ENCODE results near the gene ATAD3A. TPM values are rescaled to one million over a fixed set of nuclear protein-coding genes. Genes with fewer than 3 reads are reported as not detected.

The ATAD3A gene
- total and polyA plus RNA-seq, 2 experiments from 2014 or later: 36.5 to 80.3 TPM

- no peaks in the 10 kb centered on the region for H3K36me3 ChIP-seq (ENCODE audit: insufficient read depth)
- no peak; the same call in 2 of the 3 replicates for ATAC-seq
- H3K4me2 ChIP-seq: no peak overlapping the region
- TF ChIP-seq STAT1 (IDR thresholded peaks at IDR 0.05; ENCODE audit: unreplicated experiment) (no peak), REST (IDR thresholded peaks at IDR 0.05; ENCODE audit: unreplicated experiment) (no peak)
- no peaks in the 10 kb centered on the region for H3K27me3 ChIP-seq (ENCODE audit: insufficient read depth)
- no peaks in the 10 kb centered on the region for H3K9me2 ChIP-seq (ENCODE audit: insufficient read depth)
- no peak overlapping the region for H2AFZ ChIP-seq
- Mint-ChIP-seq H3K27ac (peak overlapping the region; percentile 75), H3K4me1 (no peaks in the 10 kb centered on the region), H3K9me3 (no peaks in the 10 kb centered on the region; the same call in 2 of the 3 replicates), H3K27me3 (ENCODE audit: insufficient read depth, low read depth, poor library complexity) (peaks cover 6% of the 10 kb centered on the region), H3K4me3 (no peak overlapping the region), H3K36me3 (ENCODE audit: low read depth) (peaks cover 8% of the 10 kb centered on the region; the same call in 1 of the 3 replicates)
- H3F3A ChIP-seq (replicated peaks; ENCODE audit: low read depth): 0 out of 2 replicates have a peak, but pooled peaks cover 15% of the 10 kb centered on the region
- no peaks in the 10 kb centered on the region for H3K4me1 ChIP-seq (ENCODE audit: insufficient read depth)
- no peak overlapping the region for H3K27ac ChIP-seq (ENCODE audit: low read depth)
- no peak overlapping the region for H3K4me3 ChIP-seq
- H3K79me2 ChIP-seq (replicated peaks; ENCODE audit: insufficient read depth): peaks cover 13% of the 10 kb centered on the region
- H4K20me1 ChIP-seq (replicated peaks; ENCODE audit: insufficient read depth): peaks cover 25% of the 10 kb centered on the region
- no peak for DNase-seq (ENCODE audit: low spot score)
Measured at GRCh38 chr1:1551524-1552262, 39.7 kb downstream of the ATAD3A start.

- Histone ChIP-seq H2AFZ (no peak overlapping the region), H3K4me2 (no peak overlapping the region), H3F3A (replicated peaks; ENCODE audit: low read depth) (0 out of 2 replicates have a peak, but pooled peaks cover 15% of the 10 kb centered on the region), H3K4me3 (no peak overlapping the region), H3K27ac (ENCODE audit: low read depth) (no peak overlapping the region), H4K20me1 (replicated peaks; ENCODE audit: insufficient read depth) (peaks cover 25% of the 10 kb centered on the region), H3K36me3 (ENCODE audit: insufficient read depth) (no peaks in the 10 kb centered on the region), H3K9me2 (ENCODE audit: insufficient read depth) (no peaks in the 10 kb centered on the region), H3K79me2 (replicated peaks; ENCODE audit: insufficient read depth) (peaks cover 13% of the 10 kb centered on the region), H3K27me3 (ENCODE audit: insufficient read depth) (no peaks in the 10 kb centered on the region), H3K4me1 (ENCODE audit: insufficient read depth) (no peaks in the 10 kb centered on the region)
- no peaks in the 10 kb centered on the region for H3K4me1 Mint-ChIP-seq
- no peak overlapping the region for H3K4me3 Mint-ChIP-seq
- H3K27ac Mint-ChIP-seq: peak overlapping the region; percentile 75; the same call in 1 of the 2 replicates
- H3K9me3 Mint-ChIP-seq: no peaks in the 10 kb centered on the region; the same call in 2 of the 3 replicates
- ATAC-seq: no peak
- H3K27me3 Mint-ChIP-seq (ENCODE audit: insufficient read depth, low read depth, poor library complexity): peaks cover 6% of the 10 kb centered on the region
- H3K36me3 Mint-ChIP-seq (ENCODE audit: low read depth): peaks cover 5% of the 10 kb centered on the region; the same call in 1 of the 3 replicates
- DNase-seq (ENCODE audit: low spot score): no peak
- TF ChIP-seq POLR2AphosphoS5 (IDR thresholded peaks at IDR 0.05; ENCODE audit: low read depth): no peak
- no peak for TF ChIP-seq REST (IDR thresholded peaks at IDR 0.05; ENCODE audit: unreplicated experiment)
- no peak for TF ChIP-seq ZNF114 (CRISPR knock-in tag; IDR thresholded peaks at IDR 0.05)
- TF ChIP-seq ZNF462 (CRISPR knock-in tag; IDR thresholded peaks at IDR 0.05): no peak
Measured at GRCh38 chr1:1552263-1552639, 40.3 kb downstream of the ATAD3A start.

All from GM23338 (cell line).